Right hindlimb (tissue), 1 donor: ENCODE data around the gene IL2RA.

ENCODE experiments used
- DNase-seq: peaks from one replicate; pipeline ENCODE4 v3.0.0-alpha.2; 2018

Gene IL2RA

DNA sequence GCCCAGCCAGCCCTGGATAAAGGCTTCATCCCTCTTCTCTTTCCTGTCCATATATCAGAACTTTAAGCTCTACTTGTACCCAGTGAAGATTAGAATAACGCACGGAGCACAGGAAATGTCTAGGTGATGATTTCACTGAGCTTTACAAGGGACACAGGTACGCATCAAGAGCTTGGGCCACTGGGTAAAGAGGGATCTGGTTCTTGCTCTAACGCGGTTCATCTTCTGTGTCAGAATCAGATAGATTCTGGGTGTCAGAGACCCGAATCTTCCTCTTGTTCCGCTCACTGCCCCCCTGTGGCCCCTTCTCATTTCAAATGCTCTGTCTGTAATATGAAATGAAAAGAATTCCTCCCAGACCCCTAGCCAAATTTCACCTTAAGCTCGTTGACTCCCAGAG is 24.7 kb downstream of the IL2RA start:
- no peak for DNase-seq

DNA sequence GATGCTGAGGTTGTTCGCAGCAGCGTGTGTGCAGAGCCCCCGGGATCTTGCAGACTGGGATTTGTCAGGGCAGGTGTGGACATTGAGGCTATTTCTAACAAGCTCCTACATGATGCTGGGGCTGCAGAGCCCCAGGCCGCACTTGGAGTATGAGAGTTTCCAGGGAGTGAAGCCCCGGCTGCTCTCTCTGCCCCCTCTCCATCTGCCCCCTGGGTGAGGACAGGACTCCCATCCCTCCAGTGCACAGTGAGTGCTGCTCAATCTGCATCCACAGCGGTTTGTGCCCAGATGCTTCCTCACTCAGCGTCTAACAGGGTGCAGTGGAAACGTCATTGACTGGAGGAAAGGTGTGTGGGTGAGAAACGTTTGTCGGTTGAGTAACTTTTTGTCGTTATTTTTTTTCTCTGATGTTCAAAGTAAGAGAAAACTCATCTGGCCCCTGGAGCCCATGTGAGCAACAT is 25.3 kb downstream of the IL2RA start:
- no peak for DNase-seq

DNA sequence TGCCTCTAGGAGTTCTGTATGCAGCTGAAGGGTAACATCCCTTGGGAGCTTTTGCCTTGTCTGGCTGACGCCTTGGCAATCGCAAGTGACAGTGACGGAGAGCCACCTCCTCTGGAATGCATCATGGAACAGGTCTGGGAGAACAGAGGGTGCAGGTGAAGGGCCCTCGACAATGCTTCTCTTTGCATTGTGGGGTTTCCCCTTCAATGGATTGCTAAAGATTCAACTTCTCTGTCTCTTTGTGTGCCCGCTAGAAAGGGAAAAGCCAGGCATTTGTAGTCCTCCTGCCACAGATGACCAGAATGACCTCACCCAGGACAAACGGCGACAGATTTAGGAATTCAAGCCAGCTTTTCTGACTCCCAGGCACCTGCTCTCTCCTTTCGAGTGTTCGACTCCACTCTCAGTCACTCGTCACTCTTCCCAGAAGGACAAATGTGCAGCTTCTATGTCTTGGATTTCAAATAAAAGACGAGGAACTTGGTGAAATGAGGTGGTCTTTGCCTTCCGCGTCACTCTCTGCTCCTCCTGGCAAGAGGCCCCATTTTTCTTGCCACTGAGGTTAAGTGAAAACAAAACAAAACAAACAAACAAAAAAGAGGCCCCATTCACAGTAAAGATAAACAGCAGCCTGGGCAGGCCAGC is 26.1 kb downstream of the IL2RA start:
- DNase-seq = no peak

DNA sequence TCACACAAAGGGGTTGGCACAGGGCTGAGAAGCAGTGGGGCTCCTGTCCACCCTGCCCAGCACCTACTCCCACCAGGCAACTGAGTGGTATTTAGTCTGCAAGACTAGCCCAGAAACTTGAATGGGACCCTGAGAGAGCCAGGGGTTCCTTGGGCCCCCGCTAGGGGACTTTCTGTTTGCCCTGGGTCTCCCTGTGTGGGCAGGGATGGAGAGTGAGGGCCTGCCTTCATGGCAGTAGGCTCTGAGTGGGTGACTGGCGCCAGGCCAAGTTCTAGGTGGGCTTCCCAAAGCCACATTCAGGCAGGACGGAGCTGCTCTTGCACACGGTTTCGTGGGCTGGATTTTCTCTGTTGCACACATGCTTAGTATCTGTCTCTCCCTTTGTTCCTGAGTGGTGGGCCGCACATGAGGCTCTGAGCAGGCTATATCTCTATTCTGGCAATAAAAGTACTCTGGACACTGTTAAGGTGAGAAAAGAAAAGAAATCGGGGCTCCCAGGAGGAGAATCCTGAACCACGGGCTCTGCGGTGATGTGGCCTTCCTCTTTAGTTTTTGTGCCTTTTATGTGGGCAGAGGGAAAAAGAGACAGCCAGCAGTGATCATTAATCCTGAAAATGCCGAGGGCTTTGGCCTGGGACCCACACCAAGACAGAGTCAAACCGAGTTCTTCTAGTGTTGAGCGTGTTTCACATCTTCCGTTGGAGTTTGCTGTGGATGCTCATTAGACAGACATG is 26.9 kb downstream of the IL2RA start:
- no peak for DNase-seq

DNA sequence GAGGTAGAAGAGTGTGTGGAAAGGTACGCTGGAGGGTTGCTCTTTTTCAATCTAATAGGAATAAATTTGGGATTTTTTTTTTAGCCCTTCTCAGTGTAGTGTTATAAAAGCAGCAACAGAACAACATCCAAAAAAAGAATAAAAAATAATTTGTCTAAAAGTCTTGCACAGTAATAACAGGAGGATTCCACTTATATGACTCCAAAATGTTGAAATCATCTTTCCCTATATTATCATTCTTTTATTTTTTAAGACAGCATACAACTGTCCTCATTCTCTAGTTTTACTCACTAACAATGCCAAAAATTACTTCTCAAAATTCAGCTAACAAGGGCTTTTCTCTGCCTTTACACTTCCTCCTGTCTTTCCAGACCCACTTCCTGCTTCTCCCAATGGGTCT is 27.8 kb downstream of the IL2RA start:
- no peak for DNase-seq

DNA sequence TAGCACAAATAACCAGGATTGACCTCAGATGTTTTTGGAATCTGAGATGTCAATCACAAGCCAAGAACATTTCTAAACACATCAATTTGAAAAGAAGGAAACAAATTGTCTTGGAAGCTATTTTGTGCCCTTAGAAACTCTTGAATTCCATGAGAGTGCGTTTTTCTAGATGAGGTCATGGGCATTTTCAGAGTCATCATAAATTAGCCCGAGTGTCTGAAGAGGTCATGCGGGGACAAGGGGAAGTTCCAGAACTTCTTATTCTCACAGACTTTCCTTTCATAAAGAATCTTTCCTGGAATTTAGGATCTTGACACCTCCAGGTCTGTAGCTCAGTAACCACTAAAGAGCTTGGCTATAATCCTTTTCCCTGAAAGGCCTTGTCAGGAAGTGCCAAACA is 28.2 kb downstream of the IL2RA start:
- DNase-seq = no peak

DNA sequence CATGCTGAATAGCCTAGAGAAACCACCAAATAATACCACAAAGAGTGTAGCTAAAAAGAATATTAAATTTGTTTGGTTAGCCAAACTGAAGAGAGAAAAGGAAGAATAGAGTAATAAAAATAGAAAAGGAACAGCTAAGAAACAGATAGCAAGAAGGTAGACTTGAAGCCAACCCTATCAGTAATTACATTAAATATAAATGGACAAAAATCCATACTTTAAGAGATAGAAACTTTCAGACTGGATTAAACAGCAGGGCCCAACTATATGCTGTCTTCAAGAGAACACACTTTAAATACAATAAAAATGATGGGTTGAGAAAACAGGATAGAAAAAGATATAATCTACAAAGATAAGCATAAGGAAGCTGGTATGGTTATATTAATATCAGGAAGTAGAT is 31.2 kb downstream of the IL2RA start:
- no peak for DNase-seq

DNA sequence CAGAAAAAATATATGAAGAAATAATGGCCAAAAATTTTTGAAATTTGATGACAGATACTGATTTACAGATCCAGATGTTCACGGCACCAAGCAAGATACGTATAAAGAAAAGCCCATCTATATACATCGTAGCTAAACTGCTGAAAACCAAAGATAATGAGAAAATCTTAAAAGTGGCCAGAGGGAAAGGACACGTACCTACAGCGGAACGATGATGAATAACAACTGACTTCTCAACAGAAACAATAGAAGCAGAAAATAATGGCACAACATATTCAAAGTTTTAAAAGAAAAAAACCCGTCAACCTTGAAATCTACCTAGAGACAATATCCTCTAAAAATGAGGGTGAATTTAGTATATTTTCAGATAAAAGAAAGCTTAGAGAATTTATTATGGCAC is 31.9 kb downstream of the IL2RA start:
- DNase-seq = no peak

DNA sequence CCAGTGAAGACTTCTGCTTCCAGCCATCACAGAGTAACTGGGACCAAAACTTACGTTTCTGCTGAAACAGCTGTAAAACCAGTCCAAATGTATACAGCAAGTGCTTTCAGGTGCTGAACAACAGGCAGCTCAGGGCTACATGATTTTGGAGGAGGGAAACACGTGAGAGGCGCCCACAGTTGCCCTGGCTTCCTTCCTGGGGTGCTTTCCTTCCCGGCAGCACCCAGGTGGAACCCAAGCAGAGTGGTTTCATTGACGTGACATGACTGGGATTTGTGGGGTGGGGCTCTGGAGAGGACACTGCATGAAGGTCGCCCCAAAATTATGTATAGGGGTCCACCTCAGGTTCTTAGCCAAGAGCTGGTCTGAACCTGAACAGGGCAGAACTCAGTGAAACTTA is 34.2 kb downstream of the IL2RA start:
- DNase-seq = no peak

DNA sequence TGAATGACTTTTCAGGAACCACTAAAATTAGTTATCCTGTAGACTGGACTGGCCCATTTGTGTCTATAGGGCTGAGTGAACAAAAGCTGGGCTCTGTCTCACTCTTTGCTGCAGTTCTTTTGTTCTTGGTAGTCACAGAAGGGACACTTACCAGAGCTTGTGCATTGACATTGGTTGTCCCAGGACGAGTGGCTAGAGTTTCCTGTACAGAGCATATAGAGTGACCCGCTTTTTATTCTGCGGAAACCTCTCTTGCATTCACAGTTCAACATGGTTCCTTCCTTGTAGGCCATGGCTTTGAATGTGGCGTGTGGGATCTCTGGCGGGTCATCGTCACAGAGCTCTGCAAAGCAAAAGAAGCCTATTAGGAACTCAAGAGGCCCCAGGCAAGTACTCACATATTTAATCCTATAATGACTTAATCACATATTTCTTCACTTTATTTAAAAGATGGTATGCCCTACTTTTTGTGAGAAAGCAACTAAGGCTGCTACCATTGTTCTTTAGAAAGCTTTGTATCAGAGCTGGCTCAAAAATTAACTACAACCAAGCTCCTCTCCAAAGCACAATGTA is 36.4 kb downstream of the IL2RA start:
- no peak for DNase-seq

DNA sequence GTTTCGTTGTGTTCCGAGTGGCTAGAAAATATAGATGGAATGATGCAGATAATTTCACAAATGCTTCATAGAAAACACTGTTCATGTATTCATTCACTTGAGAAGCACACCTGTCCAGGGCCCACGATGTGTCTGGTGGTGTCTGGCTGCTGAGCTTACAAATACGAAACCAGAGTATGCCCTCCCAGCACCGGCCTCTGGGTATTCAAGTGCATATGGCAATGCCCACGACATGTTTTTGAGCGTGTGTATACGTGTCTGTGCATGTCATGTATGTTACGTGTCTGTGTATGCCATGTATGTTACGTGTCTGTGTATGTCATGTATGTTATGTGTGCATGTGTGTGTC is 37.9 kb downstream of the IL2RA start:
- DNase-seq = no peak

DNA sequence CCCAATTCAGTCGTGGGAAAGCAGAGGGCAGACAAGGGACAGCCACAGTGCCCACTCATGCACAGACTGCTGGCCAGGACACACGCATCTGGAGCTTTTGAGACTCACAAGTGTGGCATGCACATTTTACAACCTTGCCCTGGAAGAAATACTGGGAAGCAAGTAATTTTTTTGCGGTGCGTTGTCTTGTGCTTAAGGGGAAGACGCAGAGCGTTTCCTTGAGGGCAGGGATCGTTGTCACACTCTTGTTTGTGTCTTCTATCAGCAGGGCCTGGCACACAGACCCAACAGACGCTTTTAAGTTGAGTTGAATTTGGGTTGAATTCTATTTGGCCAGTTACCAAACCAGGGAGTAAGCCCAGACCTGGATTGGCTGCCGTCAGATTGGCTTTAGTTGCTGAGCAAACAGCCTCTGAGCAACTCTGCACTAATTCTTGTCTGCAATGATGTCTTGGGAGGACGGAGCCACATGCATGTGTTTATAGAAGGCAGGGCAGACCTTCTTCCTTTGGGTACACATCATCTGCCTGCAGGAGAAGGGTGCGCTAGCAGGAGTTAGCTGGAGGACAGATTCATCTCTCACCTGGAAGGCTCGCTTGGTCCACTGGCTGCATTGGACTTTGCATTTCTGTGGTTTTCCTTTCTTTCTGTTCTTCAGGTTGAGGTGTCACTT is 38.4 kb downstream of the IL2RA start:
- DNase-seq = no peak

DNA sequence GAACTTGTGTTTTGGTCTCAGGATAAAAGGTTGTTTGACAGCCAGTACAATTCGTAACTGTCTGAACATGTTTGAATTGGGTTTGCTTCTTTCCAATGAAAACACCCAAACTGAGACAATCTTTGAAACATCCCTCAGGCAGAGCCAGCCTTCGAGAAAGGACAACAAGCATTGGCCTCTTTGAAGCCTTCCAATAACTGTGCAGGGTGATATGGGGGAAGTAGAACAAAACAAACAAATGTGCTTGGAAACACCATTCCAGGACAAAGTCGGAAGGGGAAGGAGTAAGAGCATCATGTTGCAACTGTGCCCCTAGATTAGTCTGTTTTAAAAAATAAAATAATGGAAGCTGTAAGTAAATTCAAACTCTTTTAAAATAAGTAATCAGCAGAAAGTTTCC is 39.5 kb downstream of the IL2RA start:
- no peak for DNase-seq

DNA sequence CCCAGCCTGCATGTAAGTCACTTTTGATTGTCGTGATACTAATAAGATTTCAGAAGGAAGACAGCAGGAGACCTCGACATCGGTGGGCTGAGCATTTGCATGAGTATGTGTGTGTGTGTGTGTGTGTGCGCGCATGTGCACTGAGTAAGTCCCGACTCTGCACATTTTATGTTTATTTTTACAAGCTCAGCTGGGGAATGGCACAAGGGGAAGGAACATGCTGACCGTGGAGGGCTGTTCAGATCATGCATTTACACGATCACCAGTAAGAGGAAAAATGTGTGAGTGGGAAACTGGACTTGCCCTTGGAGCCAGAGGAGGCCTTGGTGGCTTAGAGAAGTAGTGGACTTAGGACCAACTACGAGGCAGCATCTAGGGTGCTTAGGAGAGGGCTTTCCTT is 41.3 kb downstream of the IL2RA start:
- DNase-seq = no peak

DNA sequence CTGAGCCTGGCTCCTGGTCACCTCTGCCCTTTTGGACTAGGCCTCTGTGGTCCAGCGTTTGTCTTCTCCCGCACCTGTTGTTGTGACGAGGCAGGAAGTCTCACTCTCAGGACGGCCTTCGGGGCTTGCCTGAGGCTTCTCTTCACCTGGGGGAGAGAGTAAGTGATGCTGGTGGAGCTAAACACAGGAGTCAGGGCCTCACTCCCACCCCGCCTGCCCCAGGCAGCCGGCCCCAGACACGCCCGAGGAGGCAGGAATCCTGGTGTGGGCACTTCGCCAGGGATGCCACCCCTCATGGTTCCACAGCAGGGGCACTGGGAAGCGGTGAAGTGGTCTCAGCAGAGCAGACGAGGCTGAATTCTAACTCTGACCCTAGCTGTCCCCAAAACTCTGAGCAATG is 42.4 kb downstream of the IL2RA start:
- no peak for DNase-seq

DNA sequence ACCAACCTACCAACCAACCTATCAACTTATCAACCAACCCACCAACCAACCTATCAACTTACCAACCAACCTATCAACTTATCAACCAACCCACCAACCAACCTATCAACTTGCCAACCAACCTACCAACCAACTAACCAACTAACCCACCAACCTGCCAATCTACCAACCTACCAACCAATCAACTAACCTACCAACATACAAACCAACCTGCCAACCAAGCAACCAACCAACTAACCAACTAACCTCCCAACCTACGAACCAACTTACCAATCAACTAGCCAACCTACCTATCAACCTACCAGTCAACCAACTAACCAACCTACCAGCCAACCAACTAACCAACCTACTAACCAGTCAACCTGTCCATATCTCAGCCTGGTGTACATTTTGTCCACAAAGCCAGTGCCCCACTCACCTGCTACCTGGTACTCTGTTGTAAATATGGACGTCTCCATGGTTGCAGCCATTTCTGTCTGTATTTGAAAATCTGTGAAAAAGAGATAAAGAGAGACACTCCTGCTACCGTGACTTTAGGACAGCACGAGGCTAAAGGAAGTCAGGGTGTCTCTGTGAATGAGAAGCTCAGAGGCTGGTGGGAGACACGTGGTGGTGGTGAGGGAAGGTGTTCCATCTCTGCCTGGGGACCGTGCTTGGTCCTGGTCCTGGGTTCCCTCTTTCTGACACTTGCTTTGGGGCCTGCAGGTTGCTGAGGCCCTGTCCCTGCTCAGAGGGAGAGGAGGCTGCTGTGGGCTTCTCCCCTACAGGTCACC is 43.0 kb downstream of the IL2RA start:
- DNase-seq = no peak

DNA sequence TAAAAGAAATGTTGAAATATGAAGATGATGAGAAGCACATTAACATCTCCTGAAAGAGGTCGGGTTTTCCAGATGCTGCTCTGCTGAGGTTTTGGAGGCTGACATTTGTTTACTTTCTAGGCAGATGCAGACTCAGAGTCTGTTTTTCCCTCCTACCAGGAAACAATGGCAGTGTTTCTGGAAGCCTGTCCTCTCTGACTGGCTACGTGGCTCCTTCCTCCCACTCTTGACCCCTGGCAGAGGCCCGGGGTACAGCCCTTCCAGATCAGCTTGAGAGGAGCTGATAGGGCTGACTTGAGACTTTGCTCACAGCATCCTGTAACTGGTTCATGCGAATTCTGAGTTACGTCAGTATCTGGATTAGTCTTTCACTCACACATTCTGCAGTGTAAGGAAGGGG is 43.7 kb downstream of the IL2RA start:
- DNase-seq = no peak

DNA sequence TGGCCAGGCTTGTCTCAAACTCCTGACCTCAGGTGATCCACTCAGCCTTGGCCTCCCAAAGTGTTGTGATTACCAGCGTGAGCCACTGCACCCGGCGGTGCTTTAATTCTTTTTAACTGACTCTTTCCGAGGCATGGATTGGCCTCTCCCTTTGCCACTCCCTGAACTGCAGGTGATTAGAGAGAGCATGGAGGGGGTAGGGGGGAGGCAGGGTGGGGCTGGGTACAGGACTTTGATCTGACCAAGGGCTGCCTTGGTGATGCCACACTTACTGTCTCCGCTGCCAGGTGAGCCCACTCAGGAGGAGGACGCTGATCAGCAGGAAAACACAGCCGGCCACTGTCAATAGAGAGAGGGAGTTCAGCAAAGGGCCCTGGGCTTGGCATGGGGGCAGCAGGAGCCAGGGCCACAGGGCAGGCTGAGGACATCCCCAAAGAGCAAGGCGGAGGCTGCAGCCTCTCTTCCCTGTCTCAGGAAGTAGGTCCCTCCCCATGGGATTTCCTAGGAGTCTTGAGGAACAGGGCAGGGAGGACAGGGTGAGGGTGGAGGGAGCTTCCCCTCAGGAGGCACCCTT is 44.3 kb downstream of the IL2RA start:
- no peak for DNase-seq

DNA sequence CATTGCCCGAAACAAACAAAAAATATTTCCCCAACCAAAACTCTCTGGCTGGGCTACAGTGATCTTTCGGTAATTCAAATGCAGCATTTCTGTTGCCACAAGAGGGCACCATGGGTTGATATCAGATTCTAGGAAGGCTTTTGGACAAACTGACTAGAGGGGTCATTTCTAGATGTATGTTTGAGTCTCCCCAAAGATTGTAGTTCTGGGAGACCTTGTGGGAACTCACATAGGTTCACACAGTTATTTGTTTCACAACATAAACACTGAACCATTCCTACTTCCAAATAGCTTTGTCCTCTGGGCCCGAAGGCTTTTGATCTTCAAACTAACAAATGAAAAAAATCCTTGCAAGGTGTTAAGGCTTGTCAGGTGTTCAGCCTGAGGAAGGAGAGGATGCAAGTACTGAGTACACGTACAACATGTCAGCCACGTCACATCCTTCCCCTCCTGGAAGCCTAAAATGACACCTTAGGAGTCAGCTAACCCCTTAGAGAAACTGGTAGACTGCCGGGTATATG is 47.9 kb downstream of the IL2RA start:
- DNase-seq = no peak

DNA sequence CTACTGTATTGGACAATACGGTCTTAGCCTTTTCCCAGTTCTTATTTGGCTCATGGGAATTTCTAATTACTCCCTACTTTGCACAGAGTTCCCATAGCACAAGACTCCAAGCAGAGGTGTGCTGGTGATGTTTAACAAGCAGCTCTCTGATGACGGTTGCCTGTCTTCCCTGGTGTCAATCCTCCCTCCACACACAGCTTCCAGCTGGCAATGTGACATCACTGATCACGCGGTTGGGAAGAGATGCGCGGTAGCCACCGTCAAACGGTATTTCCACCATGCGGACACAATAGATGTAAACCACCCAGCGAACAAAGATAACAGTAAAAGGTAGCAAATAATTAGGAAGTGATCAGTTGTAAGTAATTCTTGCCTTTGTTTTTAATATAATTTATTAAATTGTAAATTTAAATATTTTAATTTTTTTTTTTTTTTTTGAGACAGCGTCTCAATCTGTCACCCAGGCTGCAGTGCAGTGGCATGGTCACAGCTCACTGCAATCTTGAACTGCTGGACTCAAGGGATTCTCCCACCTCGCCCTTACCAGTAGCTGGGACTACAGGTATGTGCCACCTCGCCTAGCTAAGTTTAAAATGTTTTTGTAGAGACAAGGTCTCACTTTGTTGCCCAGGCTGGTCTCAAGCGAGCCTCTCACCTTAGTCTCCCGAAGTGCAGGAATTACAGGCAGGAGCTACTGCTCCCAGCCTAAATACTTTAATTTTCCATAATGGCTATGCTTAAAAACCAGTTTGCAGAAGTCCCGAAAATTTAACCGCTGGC is 48.6 kb downstream of the IL2RA start:
- DNase-seq = no peak

DNA sequence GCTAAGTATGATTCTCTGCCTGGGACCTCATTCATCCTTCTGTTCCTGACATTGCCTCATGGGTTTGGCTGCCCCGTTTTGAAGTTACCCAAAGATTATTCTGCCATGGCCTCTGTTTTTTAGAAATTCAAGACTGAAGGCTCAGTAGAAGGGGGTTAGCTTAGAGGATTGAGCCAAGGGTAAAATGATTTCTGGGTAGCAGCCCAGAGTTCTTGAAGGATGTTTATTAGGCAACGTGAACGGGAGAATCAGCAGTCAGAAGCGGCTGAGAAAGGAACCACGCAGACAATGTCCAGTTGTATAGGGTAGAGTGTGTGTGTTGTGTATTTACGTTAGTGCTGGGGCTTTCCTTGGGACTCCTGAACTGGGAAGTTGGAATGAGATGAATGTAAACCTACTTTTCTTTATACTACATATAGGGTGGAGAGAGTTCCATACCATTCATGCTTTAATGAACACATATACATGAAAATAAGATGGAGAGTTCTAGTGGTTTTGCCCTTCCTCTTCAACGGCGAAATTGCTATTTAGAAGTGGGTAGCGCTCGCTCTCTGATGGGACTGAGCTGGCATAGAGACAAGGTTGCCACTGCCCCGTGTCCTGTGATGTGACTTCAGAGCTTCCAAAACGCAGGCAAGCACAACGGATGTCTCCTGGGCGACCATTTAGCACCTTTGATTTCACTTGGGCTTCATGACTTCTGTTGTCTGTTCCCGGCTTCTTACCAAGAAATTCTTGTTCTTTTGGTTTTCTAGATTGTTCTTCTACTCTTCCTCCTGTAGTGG is 49.9 kb downstream of the IL2RA start:
- DNase-seq = no peak
